Vagina (tissue), 2 donors: ENCODE results near the gene UGGT1. TPM values are rescaled to one million over a fixed set of nuclear protein-coding genes. Genes with fewer than 3 reads are reported as not detected.

Experiments used
- DNase-seq, 2 donors: peaks; one replicate each; pipeline ENCODE4 v3.0.0-alpha.2; 2017; ENCODE audit errors: extremely low spot score in 2 of 2
- H3K27ac ChIP-seq: fragments of 200-600 bp; sonication (generic); one replicate; pipeline ENCODE4 v1.5.1; 2019
- H3K27me3 ChIP-seq: fragments of 200-600 bp; sonication (generic); one replicate; pipeline ENCODE4 v1.5.1; 2019
- H3K36me3 ChIP-seq, 2 donors: fragments of 200-600 bp; sonication (generic); one replicate each; pipeline ENCODE4 v1.5.1; 2017 to 2019
- H3K4me1 ChIP-seq: fragments of 200-600 bp; sonication (generic); one replicate; pipeline ENCODE4 v1.5.1; 2019
- H3K4me3 ChIP-seq, 2 donors: fragments of 200-600 bp; sonication (generic); 1 replicate in 1 of 2; 2 replicates in 1 of 2; pipeline ENCODE4 v1.5.1; 2016 to 2019
- H3K9me3 ChIP-seq: fragments of 200-600 bp; sonication (generic); one replicate; pipeline ENCODE4 v1.5.1; 2019
- CTCF ChIP-seq, 3 experiments: fragments of 450-650 bp in 2 of 3; fragments of 200-600 bp in 1 of 3; sonication (generic) in 1 of 3; IDR thresholded peaks; one replicate each; pipeline ENCODE4 v1.5.1; 2017 to 2019; ENCODE audit warnings: antibody characterized with exemption in 3 of 3, mild to moderate bottlenecking in 2 of 3, moderate library complexity in 2 of 3
- POLR2A ChIP-seq, 2 donors: fragments of 450-650 bp; IDR thresholded peaks; one replicate each; pipeline ENCODE4 v1.6.1; 2017; ENCODE audit warnings: antibody characterized with exemption in 2 of 2, mild to moderate bottlenecking in 2 of 2, moderate library complexity in 2 of 2
- POLR2AphosphoS5 ChIP-seq, 2 donors: sonication (generic); formaldehyde crosslinking; IDR thresholded peaks; one replicate each; pipeline ENCODE4 v1.9.0; 2017; ENCODE audit warnings: antibody characterized with exemption in 2 of 2, mild to moderate bottlenecking in 2 of 2, low read depth in 1 of 2; ENCODE audit not compliant: insufficient read depth in 1 of 2
- intact Hi-C: fragments of 100-400 bp; cut with DNase I; formaldehyde crosslinking; loops from one replicate; pipeline ENCODE4 v1.15.1; 2023
- total RNA-seq: library from RNA; depleted of rRNA; stranded (reverse); fragments of >200 nt; gene quantifications from one replicate; pipeline ENCODE4 v1.2.3, GENCODE V29; 2016

Gene UGGT1
- total RNA-seq, 1 donor from 2014 or later, result 40.5 TPM

- Histone ChIP-seq H3K4me3 (no peak overlapping the region), H3K27me3 (no peaks in the 10 kb centered on the region), H3K27ac (no peak overlapping the region), H3K4me1 (no peaks in the 10 kb centered on the region), H3K9me3 (no peaks in the 10 kb centered on the region), H3K36me3 (peaks cover 0 to 70% of the 10 kb centered on the region in 2 donors)
- TF ChIP-seq POLR2A (IDR thresholded peaks at IDR 0.05) (no peak), CTCF (IDR thresholded peaks at IDR 0.05) (no peak), POLR2AphosphoS5 (IDR thresholded peaks at IDR 0.05; ENCODE audit: insufficient read depth in 1 of 2, low read depth in 1 of 2) (no peak)
- DNase-seq, result no peak
- intact Hi-C loops, result no loop called here
These were observed 65.0 kb downstream of the UGGT1 start for GRCh38 chr2:128155970-128156369.

GRCh38 chr2:128156812-128157211, 65.8 kb downstream of the UGGT1 start:
- TF ChIP-seq CTCF (IDR thresholded peaks at IDR 0.05), result no peak
- Histone ChIP-seq H3K27me3 (no peaks in the 10 kb centered on the region), H3K4me1 (no peaks in the 10 kb centered on the region), H3K9me3 (no peaks in the 10 kb centered on the region), H3K27ac (no peak overlapping the region), H3K36me3 (peaks cover 0 to 76% of the 10 kb centered on the region in 2 donors), H3K4me3 (no peak overlapping the region)
- intact Hi-C loops, result no loop called here
- DNase-seq, result no peak

GRCh38 chr2:128157644-128158043, 66.6 kb downstream of the UGGT1 start:
- no peak for DNase-seq
- Histone ChIP-seq H3K9me3 (no peaks in the 10 kb centered on the region), H3K4me3 (no peak overlapping the region), H3K36me3 (peaks cover 0 to 75% of the 10 kb centered on the region in 2 donors), H3K4me1 (no peaks in the 10 kb centered on the region), H3K27me3 (no peaks in the 10 kb centered on the region), H3K27ac (no peak overlapping the region)
- intact Hi-C loops, result no loop called here
- TF ChIP-seq POLR2AphosphoS5 (IDR thresholded peaks at IDR 0.05; ENCODE audit: insufficient read depth in 1 of 2, low read depth in 1 of 2), result no peak
- TF ChIP-seq POLR2A (IDR thresholded peaks at IDR 0.05), result no peak
- TF ChIP-seq CTCF (IDR thresholded peaks at IDR 0.05), result no peak

- Histone ChIP-seq H3K4me3 (no peak overlapping the region), H3K27me3 (no peaks in the 10 kb centered on the region), H3K4me1 (no peaks in the 10 kb centered on the region), H3K36me3 (peaks cover 0 to 70% of the 10 kb centered on the region in 2 donors), H3K27ac (no peak overlapping the region), H3K9me3 (no peaks in the 10 kb centered on the region)
- TF ChIP-seq CTCF (IDR thresholded peaks at IDR 0.05) (no peak), POLR2AphosphoS5 (IDR thresholded peaks at IDR 0.05; ENCODE audit: insufficient read depth in 1 of 2, low read depth in 1 of 2) (no peak), POLR2A (IDR thresholded peaks at IDR 0.05) (no peak)
- DNase-seq, result no peak
- intact Hi-C loops, result no loop called here
These were observed 67.2 kb downstream of the UGGT1 start for GRCh38 chr2:128158176-128158575.

GRCh38 chr2:128159437-128159836, 68.4 kb downstream of the UGGT1 start:
- TF ChIP-seq POLR2A (IDR thresholded peaks at IDR 0.05) (no peak), CTCF (IDR thresholded peaks at IDR 0.05) (no peak), POLR2AphosphoS5 (IDR thresholded peaks at IDR 0.05; ENCODE audit: insufficient read depth in 1 of 2, low read depth in 1 of 2) (no peak)
- H3K36me3 ChIP-seq, result peaks cover 0 to 68% of the 10 kb centered on the region in 2 donors
- H3K4me3 ChIP-seq, result no peak overlapping the region
- H3K27ac ChIP-seq, result no peak overlapping the region
- intact Hi-C loops, result no loop called here
- H3K4me1 ChIP-seq, result no peaks in the 10 kb centered on the region
- H3K9me3 ChIP-seq, result no peaks in the 10 kb centered on the region
- no peaks in the 10 kb centered on the region for H3K27me3 ChIP-seq
- no peak for DNase-seq
